Kidney (tissue), 14 donors: ENCODE measurements around the gene DHX16. TPM values are rescaled to one million over a fixed set of nuclear protein-coding genes. Genes with fewer than 3 reads are reported as not detected.

Source experiments
- DNase-seq, 5 donors: peaks; one replicate each; pipeline ENCODE4 v3.0.0-alpha.2; 2013 to 2020
- FAIRE-seq: peaks from 2 replicates; lab custom pipeline; 2012; peaks lifted over from hg19 to GRCh38; lab: Jason Lieb, UNC
- H3K27ac ChIP-seq, 2 donors: one replicate each; pipeline ENCODE4 v1.7.0; 2013; ENCODE audit warnings: low read depth in 2 of 2, low read length in 2 of 2, inconsistent platforms in 1 of 2
- H3K27me3 ChIP-seq: one replicate; pipeline ENCODE4 v1.7.1; 2013; ENCODE audit warnings: low read length, inconsistent platforms; ENCODE audit not compliant: control insufficient read depth, insufficient read depth
- H3K36me3 ChIP-seq, 3 donors: one replicate each; pipeline versions ENCODE4 v1.7.0 to v1.7.1; 2013; ENCODE audit warnings: low read length in 3 of 3, control low read depth in 1 of 3, inconsistent platforms in 1 of 3; ENCODE audit not compliant: insufficient read depth in 3 of 3, control insufficient read depth in 2 of 3
- H3K4me1 ChIP-seq, 3 donors: one replicate each; pipeline versions ENCODE4 v1.7.0 to v1.7.1; 2013; ENCODE audit warnings: low read length in 3 of 3, inconsistent platforms in 1 of 3, low read depth in 1 of 3; ENCODE audit not compliant: control insufficient read depth in 2 of 3, insufficient read depth in 2 of 3
- H3K4me3 ChIP-seq, 3 donors: one replicate each; pipeline versions ENCODE4 v1.7.0 to v1.8.1; 2013; ENCODE audit warnings: low read length in 3 of 3, control low read depth in 1 of 3, inconsistent platforms in 1 of 3
- H3K9ac ChIP-seq, 3 donors: one replicate each; pipeline versions ENCODE4 v1.7.0 to v1.7.1; 2013; ENCODE audit warnings: low read length in 3 of 3, control low read depth in 1 of 3, inconsistent platforms in 1 of 3
- H3K9me3 ChIP-seq, 3 donors: one replicate each; pipeline versions ENCODE4 v1.7.0 to v1.7.1; 2013; ENCODE audit warnings: low read length in 3 of 3, control low read depth in 1 of 3, inconsistent platforms in 1 of 3; ENCODE audit not compliant: control insufficient read depth in 2 of 3, insufficient read depth in 1 of 3
- intact Hi-C: fragments of 100-400 bp; cut with DNase I; formaldehyde crosslinking; loops from one replicate; pipeline ENCODE4 v1.11.1; 2022
- polyA plus RNA-seq: library from polyadenylated mRNA; stranded (reverse); fragments of 350-450 nt; fragmentation: Illumina TruSeq; extraction: RNeasy Lipid Tissue Mini Kit (QIAGEN cat#74804); gene quantifications from one replicate; pipeline ENCODE4 v1.2.3, GENCODE V29; 2014; ENCODE audit warnings: low read depth, low replicate concordance; ENCODE audit not compliant: insufficient read depth
- total RNA-seq: library from RNA; stranded (reverse); fragmentation: NEBNext Ultra II Directional; extraction: Animal tissue kit (Norgen Biotek cat#: 25700); gene quantifications from one replicate; pipeline ENCODE4 v1.2.1, GENCODE V29; 2021
- TF ChIP-seq, protein P1 (sequence below): IDR thresholded peaks from 3 replicates; pipeline ENCODE4 v1.5.1; 2012; ENCODE audit warnings: mild to moderate bottlenecking, moderate library complexity, borderline replicate concordance; ENCODE audit not compliant: insufficient read depth; ENCODE audit errors: extremely low read depth
- donor health status: control.
- donor health status: control.
- donor health status: control.
- donor health status: control.
- donor health status: control.
- donor health status: DM: yes; HTN: yes; CAD: no.
- donor health status: Normal renal cell carcinoma (clear cell type).

DHX16 gene
- total and polyA plus RNA-seq, 2 donors from 2014 or later: 26.7 to 30.5 TPM

DNA sequence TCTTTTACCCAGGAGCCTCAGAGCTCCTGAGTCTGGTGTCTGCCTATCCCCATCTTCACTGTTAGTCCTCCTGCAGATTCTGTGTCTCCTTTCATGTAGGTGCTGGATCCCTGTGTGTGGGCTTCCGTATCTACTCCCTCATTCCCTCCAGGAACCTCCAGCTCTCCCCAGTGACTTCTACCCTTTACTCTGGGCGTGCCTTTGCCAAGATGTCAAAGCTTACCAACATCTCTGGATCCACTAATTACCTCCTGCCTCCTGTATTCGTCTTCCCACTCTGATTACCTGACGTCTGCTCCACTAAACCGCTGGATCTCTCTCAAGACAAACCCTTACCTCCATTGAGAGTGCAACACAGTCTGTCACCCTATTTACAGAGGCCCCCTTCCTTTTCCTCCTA is 28.0 kb downstream of the DHX16 start:
- peaks cover 0 to 12% (median 0%) of the 10 kb centered on the region in 3 donors for H3K4me1 ChIP-seq
- TF ChIP-seq, protein P1, sequence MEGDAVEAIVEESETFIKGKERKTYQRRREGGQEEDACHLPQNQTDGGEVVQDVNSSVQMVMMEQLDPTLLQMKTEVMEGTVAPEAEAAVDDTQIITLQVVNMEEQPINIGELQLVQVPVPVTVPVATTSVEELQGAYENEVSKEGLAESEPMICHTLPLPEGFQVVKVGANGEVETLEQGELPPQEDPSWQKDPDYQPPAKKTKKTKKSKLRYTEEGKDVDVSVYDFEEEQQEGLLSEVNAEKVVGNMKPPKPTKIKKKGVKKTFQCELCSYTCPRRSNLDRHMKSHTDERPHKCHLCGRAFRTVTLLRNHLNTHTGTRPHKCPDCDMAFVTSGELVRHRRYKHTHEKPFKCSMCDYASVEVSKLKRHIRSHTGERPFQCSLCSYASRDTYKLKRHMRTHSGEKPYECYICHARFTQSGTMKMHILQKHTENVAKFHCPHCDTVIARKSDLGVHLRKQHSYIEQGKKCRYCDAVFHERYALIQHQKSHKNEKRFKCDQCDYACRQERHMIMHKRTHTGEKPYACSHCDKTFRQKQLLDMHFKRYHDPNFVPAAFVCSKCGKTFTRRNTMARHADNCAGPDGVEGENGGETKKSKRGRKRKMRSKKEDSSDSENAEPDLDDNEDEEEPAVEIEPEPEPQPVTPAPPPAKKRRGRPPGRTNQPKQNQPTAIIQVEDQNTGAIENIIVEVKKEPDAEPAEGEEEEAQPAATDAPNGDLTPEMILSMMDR: no peak
- FAIRE-seq (no peak), DNase-seq (no peak)
- no peak overlapping the region for H3K27ac ChIP-seq
- no peak overlapping the region for H3K4me3 ChIP-seq
- H3K36me3 ChIP-seq: peaks cover 5 to 12% (median 6%) of the 10 kb centered on the region in 3 donors
- no peaks in the 10 kb centered on the region for H3K9me3 ChIP-seq
- H3K9ac ChIP-seq: no peak overlapping the region
- H3K27me3 ChIP-seq: no peaks in the 10 kb centered on the region
- intact Hi-C loops: no loop called here

DNA sequence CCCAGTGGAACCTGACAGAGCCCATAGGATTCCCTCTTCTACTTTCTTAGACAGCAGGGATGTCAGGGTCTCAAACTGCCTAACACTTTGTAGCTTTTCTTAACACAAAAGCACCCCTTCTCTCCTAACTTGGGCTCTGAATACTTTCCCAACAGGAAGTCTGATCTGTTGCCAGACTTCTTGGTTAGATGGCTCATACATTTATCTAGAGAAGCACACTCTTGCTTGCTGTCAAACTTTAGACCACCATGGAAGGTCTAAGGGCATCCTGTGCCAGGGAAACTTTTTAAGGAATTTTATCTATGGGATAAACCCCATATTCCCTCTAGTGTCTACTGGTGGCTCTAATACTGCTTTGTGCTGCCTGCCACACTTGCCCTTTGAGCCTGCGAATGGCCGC is 29.1 kb downstream of the DHX16 start:
- no peak overlapping the region for H3K4me3 ChIP-seq
- DNase-seq (no peak), FAIRE-seq (no peak)
- no peaks in the 10 kb centered on the region for H3K9me3 ChIP-seq
- H3K4me1 ChIP-seq: peaks cover 0 to 10% (median 0%) of the 10 kb centered on the region in 3 donors
- no peak overlapping the region for H3K9ac ChIP-seq
- no peak overlapping the region for H3K27ac ChIP-seq
- intact Hi-C loops: no loop called here
- peaks cover 5 to 8% (median 6%) of the 10 kb centered on the region in 3 donors for H3K36me3 ChIP-seq
- TF ChIP-seq, protein P1: no peak
- H3K27me3 ChIP-seq: no peaks in the 10 kb centered on the region

DNA sequence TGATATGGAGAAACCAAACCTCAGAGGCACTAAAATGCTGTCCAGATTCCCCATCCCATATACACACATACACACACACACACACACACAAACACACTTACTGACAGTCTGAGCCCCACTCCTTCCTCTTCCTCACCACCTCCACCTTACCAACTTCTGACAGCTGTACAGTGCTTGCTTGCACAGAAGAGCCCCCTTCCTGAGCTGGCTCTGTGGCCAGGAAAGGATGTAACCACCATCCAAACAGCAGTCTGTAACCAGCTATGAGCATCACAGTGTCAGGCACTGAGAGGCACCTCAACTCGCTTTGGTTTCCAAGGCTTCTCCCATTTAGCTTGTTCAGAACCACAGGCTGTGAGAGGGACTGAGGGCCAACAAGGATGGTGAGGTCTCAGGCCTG is 31.8 kb downstream of the DHX16 start:
- no peaks in the 10 kb centered on the region for H3K27me3 ChIP-seq
- no peaks in the 10 kb centered on the region for H3K9me3 ChIP-seq
- TF ChIP-seq, protein P1: no peak
- H3K4me1 ChIP-seq: peaks cover 0 to 1% (median 0%) of the 10 kb centered on the region in 3 donors
- FAIRE-seq (no peak), DNase-seq (no peak)
- no peak overlapping the region for H3K27ac ChIP-seq
- no peak overlapping the region for H3K4me3 ChIP-seq
- peaks cover 5 to 8% (median 6%) of the 10 kb centered on the region in 3 donors for H3K36me3 ChIP-seq
- H3K9ac ChIP-seq: no peak overlapping the region
- intact Hi-C loops: no loop called here

DNA sequence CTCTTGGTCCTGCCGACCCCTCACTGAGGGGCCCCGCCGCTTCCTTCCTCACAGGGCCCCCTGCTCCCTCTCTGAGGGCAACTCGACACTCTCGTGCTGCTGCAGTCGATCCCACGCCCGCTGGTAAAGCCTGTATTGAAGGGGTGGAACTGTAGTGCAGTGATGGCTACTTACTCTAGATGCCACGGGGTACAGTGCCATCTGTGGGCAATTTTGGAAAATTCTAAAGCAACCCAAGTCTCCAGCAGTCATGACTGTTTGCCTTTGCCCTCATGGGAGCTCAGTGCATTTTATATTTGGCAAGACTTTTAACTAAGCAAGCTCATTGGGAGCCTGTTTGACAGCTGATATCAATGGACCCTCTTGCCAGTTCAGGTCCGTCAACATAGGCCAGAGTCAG is 32.3 kb downstream of the DHX16 start:
- DNase-seq (no peak), FAIRE-seq (no peak)
- H3K27ac ChIP-seq: no peak overlapping the region
- no peaks in the 10 kb centered on the region for H3K4me1 ChIP-seq
- intact Hi-C loops: no loop called here
- no peak overlapping the region for H3K9ac ChIP-seq
- H3K9me3 ChIP-seq: no peaks in the 10 kb centered on the region
- TF ChIP-seq, protein P1: no peak
- H3K27me3 ChIP-seq: no peaks in the 10 kb centered on the region
- no peak overlapping the region for H3K4me3 ChIP-seq
- H3K36me3 ChIP-seq: peaks cover 5 to 8% (median 6%) of the 10 kb centered on the region in 3 donors
